ENCODE data around the gene DDX55. TPM values are rescaled to one million over a fixed set of nuclear protein-coding genes. Genes with fewer than 3 reads are reported as not detected.

The DDX55 gene
- total and polyA plus RNA-seq, 7 donors, result 4.2 to 10.5 (median 6.4) TPM

GRCh38 chr12:123617580-123617979 lies 15.7 kb downstream of the DDX55 start:
- TF ChIP-seq, protein P1, sequence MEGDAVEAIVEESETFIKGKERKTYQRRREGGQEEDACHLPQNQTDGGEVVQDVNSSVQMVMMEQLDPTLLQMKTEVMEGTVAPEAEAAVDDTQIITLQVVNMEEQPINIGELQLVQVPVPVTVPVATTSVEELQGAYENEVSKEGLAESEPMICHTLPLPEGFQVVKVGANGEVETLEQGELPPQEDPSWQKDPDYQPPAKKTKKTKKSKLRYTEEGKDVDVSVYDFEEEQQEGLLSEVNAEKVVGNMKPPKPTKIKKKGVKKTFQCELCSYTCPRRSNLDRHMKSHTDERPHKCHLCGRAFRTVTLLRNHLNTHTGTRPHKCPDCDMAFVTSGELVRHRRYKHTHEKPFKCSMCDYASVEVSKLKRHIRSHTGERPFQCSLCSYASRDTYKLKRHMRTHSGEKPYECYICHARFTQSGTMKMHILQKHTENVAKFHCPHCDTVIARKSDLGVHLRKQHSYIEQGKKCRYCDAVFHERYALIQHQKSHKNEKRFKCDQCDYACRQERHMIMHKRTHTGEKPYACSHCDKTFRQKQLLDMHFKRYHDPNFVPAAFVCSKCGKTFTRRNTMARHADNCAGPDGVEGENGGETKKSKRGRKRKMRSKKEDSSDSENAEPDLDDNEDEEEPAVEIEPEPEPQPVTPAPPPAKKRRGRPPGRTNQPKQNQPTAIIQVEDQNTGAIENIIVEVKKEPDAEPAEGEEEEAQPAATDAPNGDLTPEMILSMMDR (IDR thresholded peaks at IDR 0.05), result no peak
- no peak for DNase-seq
- Histone ChIP-seq H3K4me1 (no peaks in the 10 kb centered on the region), H3K27ac (no peak overlapping the region), H3K4me3 (no peak overlapping the region), H3K9me3 (no peaks in the 10 kb centered on the region), H3K36me3 (ENCODE audit: insufficient read depth in 1 of 2, low read depth in 1 of 2) (peaks cover 19 to 100% of the 10 kb centered on the region in 2 donors), H3K27me3 (ENCODE audit: insufficient read depth in 3 of 3, low read length in 2 of 3) (no peaks in the 10 kb centered on the region)
- ATAC-seq, result no peak
- intact Hi-C loops (cut with DNase I), result no loop called here
- 84 to 88% (median 87%) methylated on average over 13 of the region's 13 CpGs for WGBS, 3 donors

DNA sequence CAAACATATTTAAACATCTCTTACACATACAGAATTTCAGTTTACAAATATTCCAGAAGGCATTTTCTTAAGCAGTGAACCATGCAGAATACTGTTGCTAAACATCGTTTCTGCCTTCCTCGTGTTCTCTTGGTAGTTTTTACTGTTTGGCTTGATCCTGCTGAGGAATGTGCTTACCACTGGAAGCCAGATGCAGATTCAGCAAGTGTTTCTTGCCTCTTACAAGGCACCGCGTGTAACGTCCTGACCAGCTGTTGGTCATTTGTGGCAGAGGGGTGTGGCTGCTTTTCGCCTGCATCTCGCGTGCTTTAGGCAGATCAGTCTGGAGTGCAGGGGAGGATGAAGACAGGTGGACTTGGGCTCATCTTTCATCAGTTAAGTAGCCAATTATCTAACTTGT lies 19.2 kb downstream of the DDX55 start:
- Histone ChIP-seq H3K9me3 (no peaks in the 10 kb centered on the region), H3K27me3 (ENCODE audit: insufficient read depth in 3 of 3, low read length in 2 of 3) (no peaks in the 10 kb centered on the region), H3K4me3 (no peak overlapping the region), H3K36me3 (ENCODE audit: insufficient read depth in 1 of 2, low read depth in 1 of 2) (peaks cover 16 to 100% of the 10 kb centered on the region in 2 donors), H3K27ac (no peak overlapping the region), H3K4me1 (no peaks in the 10 kb centered on the region)
- ATAC-seq (no peak), DNase-seq (no peak)
- intact Hi-C loops (cut with DNase I), result loop anchor here in 1 of 2 donors (10.0 kb wide), 1 partner anchor 1106 kb away; no protein-coding TSS in a partner anchor
- 44 to 61% (median 51%) methylated on average over 8 of the region's 8 CpGs for WGBS, 3 donors
- TF ChIP-seq, protein P1 (IDR thresholded peaks at IDR 0.05), result no peak

DNA sequence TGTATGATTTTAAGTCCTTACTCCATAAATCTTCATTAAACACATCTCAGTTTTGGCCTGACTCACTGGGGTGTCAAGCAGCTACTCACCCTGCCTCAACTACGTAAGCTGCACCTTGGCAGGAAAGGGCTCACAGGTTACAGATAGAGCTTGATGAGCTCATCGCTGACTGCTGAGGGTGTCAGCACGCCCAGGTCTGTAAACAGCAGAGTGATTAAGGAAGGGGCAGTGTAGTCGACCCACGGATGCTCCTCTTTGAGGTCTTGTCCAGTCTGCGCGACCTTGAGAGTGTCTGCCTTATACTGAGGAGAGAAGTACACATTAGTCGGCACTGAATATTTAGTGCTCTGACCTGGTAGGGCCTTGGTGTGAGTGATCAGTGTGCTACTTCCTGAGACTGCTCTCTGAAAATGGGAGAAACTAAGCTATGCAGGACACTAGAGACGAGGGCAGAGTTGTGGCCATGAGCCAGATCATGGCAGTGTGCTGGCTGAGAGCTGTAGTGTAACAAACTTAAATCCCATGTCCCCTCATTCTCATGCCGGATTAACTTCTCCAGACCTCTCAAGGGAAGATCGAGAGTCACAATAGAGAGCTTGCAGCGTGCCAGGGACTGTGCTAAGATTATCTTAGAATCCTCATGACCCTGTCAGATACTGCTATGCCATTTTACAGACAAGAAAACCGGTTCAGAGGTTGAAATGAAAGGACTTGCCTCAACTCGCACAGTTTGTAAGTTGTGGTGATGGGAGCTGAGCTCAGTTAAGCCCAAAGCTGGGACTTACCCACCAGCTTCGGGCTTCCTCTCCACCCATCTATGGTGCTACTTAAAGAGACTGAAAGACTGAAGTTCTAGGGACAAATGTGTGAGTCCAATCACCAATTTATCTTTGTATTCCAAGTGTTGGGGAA lies 20.0 kb downstream of the DDX55 start:
- peaks cover 11 to 100% of the 10 kb centered on the region in 2 donors for H3K36me3 ChIP-seq (ENCODE audit: insufficient read depth in 1 of 2, low read depth in 1 of 2)
- WGBS, 3 donors, result 74 to 87% (median 77%) methylated on average over 15 of the region's 15 CpGs
- no peaks in the 10 kb centered on the region for H3K4me1 ChIP-seq
- H3K4me3 ChIP-seq, result no peak overlapping the region
- H3K27ac ChIP-seq, result no peak overlapping the region
- intact Hi-C loops (cut with DNase I), result loop anchor here in 1 of 2 donors (10.0 kb wide), 1 partner anchor 1107 kb away; no protein-coding TSS in a partner anchor
- DNase-seq (no peak), ATAC-seq (peak in 2 of 4 donors; percentile 28 to 30)
- TF ChIP-seq, protein P1 (IDR thresholded peaks at IDR 0.05), result no peak
- H3K27me3 ChIP-seq (ENCODE audit: insufficient read depth in 3 of 3, low read length in 2 of 3), result no peaks in the 10 kb centered on the region
- H3K9me3 ChIP-seq, result no peaks in the 10 kb centered on the region

- intact Hi-C loops (cut with DNase I), result loop anchor here in 1 of 2 donors (10.0 kb wide), 1 partner anchor 351 kb away; no protein-coding TSS in a partner anchor
- peak; percentile 99 to 100 (median 100) for ATAC-seq
- peak; percentile 96 to 98 for DNase-seq
Observed at GRCh38 chr12:123633379-123634141, 31.7 kb downstream of the DDX55 start, which contains the start of the genes EIF2B1 and GTF2H3. EIF2B1 (minus strand) TSS chr12:123633686; CDS start chr12:123633557, 129 bp downstream. GTF2H3 (plus strand) TSS chr12:123633829; CDS start chr12:123633860, 31 bp downstream.

More at GRCh38 chr12:123633379-123634141, 31.7 kb downstream of the DDX55 start, which contains the start of the genes EIF2B1 and GTF2H3:
- no peaks in the 10 kb centered on the region for H3K27me3 ChIP-seq (ENCODE audit: insufficient read depth in 3 of 3, low read length in 2 of 3)
- peak within 1 kb of the TSS; percentile 88 for H3K27ac ChIP-seq
- H3K36me3 ChIP-seq (ENCODE audit: insufficient read depth in 1 of 2, low read depth in 1 of 2), result peaks cover 5 to 37% of the 10 kb centered on the region in 2 donors
- H3K9me3 ChIP-seq, result no peaks in the 10 kb centered on the region
- H3K4me1 ChIP-seq, result peaks cover 9% of the 10 kb centered on the region
- H3K4me3 ChIP-seq, result peak within 1 kb of the TSS; percentile 88
- 0% methylated on average over 50 to 52 of the region's 52 CpGs for WGBS, 3 donors
- TF ChIP-seq, protein P1 (IDR thresholded peaks at IDR 0.05), result no peak
